Liver (tissue), 9 donors: Measurements from ENCODE around the gene GPR179. TPM values are rescaled to one million over a fixed set of nuclear protein-coding genes. Genes with fewer than 3 reads are reported as not detected.

Source experiments
- DNase-seq: peaks from one replicate; pipeline ENCODE4 v3.0.0-alpha.2; 2017; ENCODE audit warnings: low spot score
- H3K27ac ChIP-seq, 2 donors: one replicate each; pipeline ENCODE4 v1.7.0; 2013; ENCODE audit warnings: inconsistent platforms in 2 of 2, low read length in 2 of 2, control low read depth in 1 of 2, low read depth in 1 of 2, mild to moderate bottlenecking in 1 of 2
- H3K27me3 ChIP-seq, 4 donors: one replicate each; pipeline versions ENCODE4 v1.6.1 to v1.7.0; 2013; ENCODE audit warnings: low read length in 3 of 4, inconsistent platforms in 1 of 4, mild to moderate bottlenecking in 1 of 4, moderate library complexity in 1 of 4; ENCODE audit not compliant: control insufficient read depth in 4 of 4, insufficient read depth in 4 of 4
- H3K36me3 ChIP-seq, 4 donors: one replicate each; pipeline versions ENCODE4 v1.6.1 to v1.7.0; 2013; ENCODE audit warnings: low read length in 3 of 4, mild to moderate bottlenecking in 3 of 4, low read depth in 1 of 4, moderate library complexity in 1 of 4; ENCODE audit not compliant: control insufficient read depth in 4 of 4, insufficient read depth in 3 of 4
- H3K4me1 ChIP-seq, 4 donors: one replicate each; pipeline versions ENCODE4 v1.6.1 to v1.7.0; 2013; ENCODE audit warnings: low read length in 3 of 4, mild to moderate bottlenecking in 3 of 4, moderate library complexity in 1 of 4; ENCODE audit not compliant: control insufficient read depth in 4 of 4, insufficient read depth in 4 of 4
- H3K4me3 ChIP-seq, 3 donors: one replicate each; pipeline versions ENCODE4 v1.6.1 to v1.7.0; 2013; ENCODE audit warnings: low read length in 3 of 3, control low read depth in 1 of 3, low read depth in 1 of 3, mild to moderate bottlenecking in 1 of 3
- H3K9ac ChIP-seq, 2 donors: one replicate each; pipeline ENCODE4 v1.7.0; 2013; ENCODE audit warnings: low read length in 2 of 2, mild to moderate bottlenecking in 2 of 2, moderate library complexity in 2 of 2, control low read depth in 1 of 2, low read depth in 1 of 2
- H3K9me3 ChIP-seq, 4 donors: one replicate each; pipeline versions ENCODE4 v1.6.1 to v1.7.0; 2013; ENCODE audit warnings: low read length in 3 of 4; ENCODE audit not compliant: control insufficient read depth in 4 of 4
- CTCF ChIP-seq: fragments of 150-350 bp; IDR thresholded peaks from 2 replicates; pipeline ENCODE4 v1.5.1; 2017; ENCODE audit warnings: improper control_type of control experiment, low read depth, low read length; ENCODE audit not compliant: missing input control
- EGR1 ChIP-seq, 2 donors: IDR thresholded peaks; 2 replicates each; pipeline ENCODE4 v1.6.1; 2016 to 2018; ENCODE audit warnings: antibody characterized with exemption in 2 of 2, low read depth in 2 of 2
- FOXA2 ChIP-seq: IDR thresholded peaks from 2 replicates; pipeline ENCODE4 v1.6.1; 2016; ENCODE audit warnings: antibody characterized with exemption
- GABPA ChIP-seq, 2 donors: IDR thresholded peaks in 1 of 2; conservative IDR thresholded peaks in 1 of 2; 2 replicates each; pipeline ENCODE4 v1.6.1; 2016; ENCODE audit warnings: antibody characterized with exemption in 2 of 2, mild to moderate bottlenecking in 1 of 2, moderate library complexity in 1 of 2
- HNF4A ChIP-seq, 2 donors: conservative IDR thresholded peaks; 2 replicates each; pipeline ENCODE4 v1.6.1; 2016; ENCODE audit warnings: antibody characterized with exemption in 2 of 2, mild to moderate bottlenecking in 2 of 2
- HNF4G ChIP-seq: IDR thresholded peaks from 2 replicates; pipeline ENCODE4 v1.6.1; 2016; ENCODE audit warnings: antibody characterized with exemption
- JUND ChIP-seq, 2 donors: IDR thresholded peaks; 2 replicates each; pipeline ENCODE4 v1.6.1; 2016; ENCODE audit warnings: antibody characterized with exemption in 2 of 2
- MAX ChIP-seq: IDR thresholded peaks from 2 replicates; pipeline ENCODE4 v1.6.1; 2016; ENCODE audit warnings: antibody characterized with exemption
- NR2F2 ChIP-seq: IDR thresholded peaks from 2 replicates; pipeline ENCODE4 v1.6.1; 2016; ENCODE audit warnings: antibody characterized with exemption
- RAD21 ChIP-seq, 2 donors: IDR thresholded peaks; 2 replicates each; pipeline ENCODE4 v1.6.1; 2016; ENCODE audit warnings: antibody characterized with exemption in 2 of 2, mild to moderate bottlenecking in 2 of 2
- REST ChIP-seq: IDR thresholded peaks from 2 replicates; pipeline ENCODE4 v1.6.1; 2016; ENCODE audit warnings: antibody characterized with exemption, mild to moderate bottlenecking
- RXRA ChIP-seq, 2 donors: IDR thresholded peaks; 2 replicates each; pipeline ENCODE4 v1.6.1; 2017 to 2018; ENCODE audit warnings: antibody characterized with exemption in 2 of 2, mild to moderate bottlenecking in 1 of 2
- SP1 ChIP-seq: IDR thresholded peaks from 2 replicates; pipeline ENCODE4 v1.6.1; 2018; ENCODE audit warnings: antibody characterized with exemption, mild to moderate bottlenecking
- TAF1 ChIP-seq: conservative IDR thresholded peaks from 2 replicates; pipeline ENCODE4 v1.6.1; 2016; ENCODE audit warnings: antibody characterized with exemption, mild to moderate bottlenecking
- ZBTB33 ChIP-seq: IDR thresholded peaks from 2 replicates; pipeline ENCODE4 v1.6.1; 2016; ENCODE audit warnings: antibody characterized with exemption
- WGBS: extraction: QIAGEN DNeasy Blood & Tissue Kit; methylation state at CpG from one replicate; pipeline ENCODE4 v1.1.7; 2013; 5-methylcytosine and 5-hydroxymethylcytosine counted together
- polyA plus RNA-seq, 2 donors: library from polyadenylated mRNA; stranded (reverse) in 1 of 2; unstranded in 1 of 2; fragments of 200-250 nt in 1 of 2; fragments of >200 nt in 1 of 2; fragmentation: Nextera tagmentation in 1 of 2; extraction: Ambion mirVana in 1 of 2; gene quantifications; one replicate each; pipeline versions ENCODE4 v1.2.1 to v1.2.3, GENCODE V29; 2013 to 2015
- total RNA-seq, 2 donors: library from RNA; depleted of rRNA; stranded (reverse); fragments of >200 nt; gene quantifications; one replicate each; pipeline ENCODE4 v1.2.3, GENCODE V29; 2014
- donor health status: healthy.
- donor health status: healthy.
- donor health status: healthy.
- donor health status: healthy.
- donor health status: healthy.

Gene GPR179
- total and polyA plus RNA-seq, 4 donors, result under 0.01 to 0.05 (median 0.01) TPM; not detected in 1

GRCh38 chr17:38342886-38343607 lies 709 bp downstream of the GPR179 start:
- TF ChIP-seq NR2F2 (no peak), RXRA (IDR thresholded peaks at IDR 0.05) (no peak), SP1 (no peak), EGR1 (IDR thresholded peaks at IDR 0.05; ENCODE audit: low read depth in 2 of 2) (no peak), CTCF (no peak)
- H3K9me3 ChIP-seq, result no peaks in the 10 kb centered on the region
- H3K27me3 ChIP-seq, result no peaks in the 10 kb centered on the region
- 88% methylated on average over 18 of the region's 18 CpGs for WGBS
- no peaks in the 10 kb centered on the region for H3K36me3 ChIP-seq
- no peak overlapping the region for H3K27ac ChIP-seq
- no peak overlapping the region for H3K4me3 ChIP-seq
- no peak for DNase-seq
- no peak overlapping the region for H3K9ac ChIP-seq
- peaks cover 0 to 6% (median 3%) of the 10 kb centered on the region in 4 donors for H3K4me1 ChIP-seq

- Histone ChIP-seq H3K36me3 (no peaks in the 10 kb centered on the region), H3K27me3 (no peaks in the 10 kb centered on the region)
- TF ChIP-seq NR2F2 (no peak), CTCF (peak; percentile 11)
These were observed 2.6 kb downstream of the GPR179 start for GRCh38 chr17:38341035-38341721.

GRCh38 chr17:38339891-38340290 lies 3.9 kb downstream of the GPR179 start:
- H3K9me3 ChIP-seq, result no peaks in the 10 kb centered on the region
- no peak overlapping the region for H3K27ac ChIP-seq
- H3K4me1 ChIP-seq, result peaks cover 0 to 6% (median 3%) of the 10 kb centered on the region in 4 donors
- H3K27me3 ChIP-seq, result no peaks in the 10 kb centered on the region
- no peak overlapping the region for H3K9ac ChIP-seq
- no peaks in the 10 kb centered on the region for H3K36me3 ChIP-seq
- TF ChIP-seq RAD21 (IDR thresholded peaks at IDR 0.05) (no peak), MAX (no peak), FOXA2 (no peak), HNF4G (no peak), EGR1 (IDR thresholded peaks at IDR 0.05; ENCODE audit: low read depth in 2 of 2) (no peak), HNF4A (conservative IDR thresholded peaks at IDR 0.05) (no peak), NR2F2 (no peak), ZBTB33 (no peak), TAF1 (no peak), GABPA (IDR thresholded peaks at IDR 0.05 in 1 of 2, conservative IDR thresholded peaks at IDR 0.05 in 1 of 2) (no peak), REST (no peak), SP1 (no peak), JUND (IDR thresholded peaks at IDR 0.05) (no peak)
- H3K4me3 ChIP-seq, result no peak overlapping the region
- no peak for DNase-seq

More at GRCh38 chr17:38341035-38341721, 2.6 kb downstream of the GPR179 start:
- Histone ChIP-seq H3K27ac (no peak overlapping the region), H3K4me3 (no peak overlapping the region), H3K9ac (no peak overlapping the region), H3K9me3 (no peaks in the 10 kb centered on the region), H3K4me1 (peaks cover 0 to 6% (median 3%) of the 10 kb centered on the region in 4 donors)
- WGBS, result 61% methylated on average over 5 of the region's 5 CpGs
- DNase-seq, result no peak
